IMR-90 (cell line): ENCODE measurements around the gene FEM1B.

Experiments
- BHLHE40 ChIP-seq: fragments of 150-350 bp; IDR thresholded peaks from 2 replicates; pipeline ENCODE4 v1.6.1; 2016; ENCODE audit warnings: mild to moderate bottlenecking, low read depth, low read length
- CEBPB ChIP-seq: IDR thresholded peaks from 2 replicates; pipeline ENCODE4 v1.6.1; 2012; ENCODE audit warnings: low read depth, low read length, improper control_type of control experiment
- CTCF ChIP-seq: conservative IDR thresholded peaks from 2 replicates; pipeline ENCODE4 v1.5.1; 2012; ENCODE audit warnings: mild to moderate bottlenecking, low read depth, low read length, improper control_type of control experiment
- ELK1 ChIP-seq: fragments of 150-350 bp; IDR thresholded peaks from 2 replicates; pipeline ENCODE4 v1.6.1; 2016; ENCODE audit warnings: low read depth, mild to moderate bottlenecking, low read length, moderate library complexity, borderline replicate concordance
- FOS ChIP-seq: fragments of 150-350 bp; IDR thresholded peaks from 2 replicates; pipeline ENCODE4 v1.6.1; 2016; ENCODE audit warnings: low read depth, low read length
- MAFK ChIP-seq: IDR thresholded peaks from 2 replicates; pipeline ENCODE4 v1.6.1; 2012; ENCODE audit warnings: low read depth, low read length, improper control_type of control experiment
- MXI1 ChIP-seq: IDR thresholded peaks from 2 replicates; pipeline ENCODE4 v1.6.1; 2012; ENCODE audit warnings: low read depth, mild to moderate bottlenecking, low read length, moderate library complexity, borderline replicate concordance
- NFE2L2 ChIP-seq: fragments of 150-350 bp; IDR thresholded peaks from 2 replicates; pipeline ENCODE4 v1.6.1; 2016; ENCODE audit warnings: low read depth, mild to moderate bottlenecking, low read length
- POLR2A ChIP-seq: IDR thresholded peaks from 2 replicates; pipeline ENCODE4 v1.6.1; 2012; ENCODE audit warnings: mild to moderate bottlenecking, low read depth, low read length
- RAD21 ChIP-seq: IDR thresholded peaks from 2 replicates; pipeline ENCODE4 v1.6.1; 2012; ENCODE audit warnings: low read length, improper control_type of control experiment
- RCOR1 ChIP-seq: IDR thresholded peaks from 2 replicates; pipeline ENCODE4 v1.6.1; 2012; ENCODE audit warnings: mild to moderate bottlenecking, low read length, improper control_type of control experiment; ENCODE audit not compliant: insufficient replicate concordance
- RFX5 ChIP-seq: IDR thresholded peaks from 2 replicates; pipeline ENCODE4 v1.8.0; 2012; ENCODE audit warnings: low read depth, mild to moderate bottlenecking, low read length, moderate library complexity
- SMC3 ChIP-seq: fragments of 150-350 bp; IDR thresholded peaks from 2 replicates; pipeline ENCODE4 v1.6.1; 2016; ENCODE audit warnings: low read depth, mild to moderate bottlenecking, antibody characterized with exemption, low read length, moderate library complexity
- USF2 ChIP-seq: fragments of 150-350 bp; IDR thresholded peaks from 2 replicates; pipeline ENCODE4 v1.6.1; 2017; ENCODE audit warnings: mild to moderate bottlenecking, antibody characterized with exemption, low read length, low read depth

- TF ChIP-seq SMC3 (no peak), CTCF (no peak), POLR2A (no peak), CEBPB (no peak), MAFK (no peak), RCOR1 (no peak), NFE2L2 (no peak), USF2 (no peak), RAD21 (no peak), MXI1 (no peak), ELK1 (no peak), BHLHE40 (no peak), FOS (no peak), RFX5 (no peak)
Observed at GRCh38 chr15:68292967-68293366, 15.4 kb downstream of the FEM1B start.
